HFFc6 (cell line): ENCODE measurements around the gene GLB1L3. TPM values are rescaled to one million over a fixed set of nuclear protein-coding genes. Genes with fewer than 3 reads are reported as not detected.

Experiments
- DNase-seq: peaks from one replicate; pipeline ENCODE4 v3.0.0-alpha.2; 2018
- H3K27ac Mint-ChIP-seq: 2 replicates; pipeline ENCODE4 v1.8.0; 2020; ENCODE audit warnings: mild to moderate bottlenecking, mixed read lengths
- H3K27me3 Mint-ChIP-seq: 2 replicates; pipeline ENCODE4 v1.8.0; 2021; ENCODE audit warnings: mild to moderate bottlenecking, moderate library complexity, mixed read lengths; ENCODE audit not compliant: insufficient read depth
- H3K36me3 Mint-ChIP-seq: 2 replicates; pipeline ENCODE4 v1.8.0; 2021; ENCODE audit warnings: low read depth, mixed read lengths
- H3K4me1 Mint-ChIP-seq: 2 replicates; pipeline ENCODE4 v1.8.0; 2020; ENCODE audit warnings: low read depth, mixed read lengths
- H3K4me3 Mint-ChIP-seq: 2 replicates; pipeline ENCODE4 v1.8.0; 2020; ENCODE audit warnings: mild to moderate bottlenecking, moderate library complexity, mixed read lengths
- H3K9me3 Mint-ChIP-seq: 2 replicates; pipeline ENCODE4 v1.8.0; 2020; ENCODE audit warnings: mild to moderate bottlenecking, mixed read lengths
- CTCF ChIP-seq: fragments of 200-600 bp; sonication (generic); IDR thresholded peaks from 2 replicates; pipeline ENCODE4 v1.5.0; 2021; ENCODE audit warnings: antibody characterized with exemption, mild to moderate bottlenecking
- total RNA-seq, 6 experiments: library from RNA; stranded (reverse); fragmentation: NEBNext Ultra II Directional; extraction: Animal tissue kit (Norgen Biotek cat#: 25700); gene quantifications; 2 replicates in 1 of 6; 3 replicates in 5 of 6; pipeline ENCODE4 v1.2.3, GENCODE V29; 2021

The GLB1L3 gene
- total RNA-seq, 6 experiments from 2014 or later: not detected

- Mint-ChIP-seq H3K27me3 (no peaks in the 10 kb centered on the region), H3K36me3 (peaks cover 24% of the 10 kb centered on the region)
Observed at GRCh38 chr11:134246100-134246499, 30.1 kb upstream of the GLB1L3 start.

GRCh38 chr11:134246678-134247077, 29.5 kb upstream of the GLB1L3 start:
- Mint-ChIP-seq H3K27me3 (no peaks in the 10 kb centered on the region), H3K4me3 (no peak overlapping the region), H3K9me3 (no peaks in the 10 kb centered on the region), H3K4me1 (peaks cover 9% of the 10 kb centered on the region), H3K36me3 (peaks cover 24% of the 10 kb centered on the region), H3K27ac (no peak overlapping the region)
- no peak for DNase-seq
- TF ChIP-seq CTCF: no peak

More at GRCh38 chr11:134246100-134246499, 30.1 kb upstream of the GLB1L3 start:
- DNase-seq: no peak
- H3K4me1 Mint-ChIP-seq: peaks cover 7% of the 10 kb centered on the region; the same call in 1 of the 2 replicates
- H3K9me3 Mint-ChIP-seq: no peaks in the 10 kb centered on the region
- H3K4me3 Mint-ChIP-seq: no peak overlapping the region
- no peak overlapping the region for H3K27ac Mint-ChIP-seq
- TF ChIP-seq CTCF: no peak

GRCh38 chr11:134248910-134249480, 27.2 kb upstream of the GLB1L3 start:
- H3K36me3 Mint-ChIP-seq: peaks cover 15% of the 10 kb centered on the region
- H3K27ac Mint-ChIP-seq: no peak overlapping the region; the same call in 1 of the 2 replicates
- H3K4me1 Mint-ChIP-seq: peaks cover 20% of the 10 kb centered on the region
- TF ChIP-seq CTCF: no peak
- H3K27me3 Mint-ChIP-seq: no peaks in the 10 kb centered on the region; the same call in 1 of the 2 replicates
- no peak for DNase-seq
- no peak overlapping the region for H3K4me3 Mint-ChIP-seq
- no peaks in the 10 kb centered on the region for H3K9me3 Mint-ChIP-seq

- Mint-ChIP-seq H3K9me3 (no peaks in the 10 kb centered on the region), H3K36me3 (peaks cover 6% of the 10 kb centered on the region), H3K27ac (no peak overlapping the region), H3K4me1 (peaks cover 30% of the 10 kb centered on the region), H3K27me3 (no peaks in the 10 kb centered on the region; the same call in 1 of the 2 replicates), H3K4me3 (no peak overlapping the region)
- TF ChIP-seq CTCF: no peak
- no peak for DNase-seq
Observed at GRCh38 chr11:134250246-134250645, 25.9 kb upstream of the GLB1L3 start.

GRCh38 chr11:134250675-134251074, 25.5 kb upstream of the GLB1L3 start:
- Mint-ChIP-seq H3K36me3 (peaks cover 6% of the 10 kb centered on the region), H3K9me3 (no peaks in the 10 kb centered on the region), H3K4me3 (no peak overlapping the region), H3K27ac (no peak overlapping the region), H3K4me1 (peaks cover 30% of the 10 kb centered on the region), H3K27me3 (no peaks in the 10 kb centered on the region; the same call in 1 of the 2 replicates)
- TF ChIP-seq CTCF: no peak
- DNase-seq: no peak
